ENCODE results near the gene SNAI3. TPM values are rescaled to one million over a fixed set of nuclear protein-coding genes. Genes with fewer than 3 reads are reported as not detected.

The SNAI3 gene
- total and polyA plus RNA-seq, 9 of the 15 experiments (the other 6 are each of a cell fraction or from before 2014, with no cell fraction given): 0.04 to 4.1 (median 0.80) TPM; not detected in 1

GRCh38 chr16:88700636-88701482 lies 14.6 kb upstream of the SNAI3 start (continued):
- TF ChIP-seq NFE2L1 (tag; IDR thresholded peaks at IDR 0.05; ENCODE audit: borderline replicate concordance, low read depth): no peak
- TF ChIP-seq RBM34 (IDR thresholded peaks at IDR 0.05; ENCODE audit: borderline replicate concordance, insufficient read depth, low read length): no peak
- TF ChIP-seq RAD21 (CRISPR knock-in tag; conservative IDR thresholded peaks at IDR 0.05 in 1 of 2, IDR thresholded peaks at IDR 0.05 in 1 of 2): no peak
- no peak for TF ChIP-seq MCM2 (IDR thresholded peaks at IDR 0.05; ENCODE audit: low read depth)
- TF ChIP-seq, protein P1, sequence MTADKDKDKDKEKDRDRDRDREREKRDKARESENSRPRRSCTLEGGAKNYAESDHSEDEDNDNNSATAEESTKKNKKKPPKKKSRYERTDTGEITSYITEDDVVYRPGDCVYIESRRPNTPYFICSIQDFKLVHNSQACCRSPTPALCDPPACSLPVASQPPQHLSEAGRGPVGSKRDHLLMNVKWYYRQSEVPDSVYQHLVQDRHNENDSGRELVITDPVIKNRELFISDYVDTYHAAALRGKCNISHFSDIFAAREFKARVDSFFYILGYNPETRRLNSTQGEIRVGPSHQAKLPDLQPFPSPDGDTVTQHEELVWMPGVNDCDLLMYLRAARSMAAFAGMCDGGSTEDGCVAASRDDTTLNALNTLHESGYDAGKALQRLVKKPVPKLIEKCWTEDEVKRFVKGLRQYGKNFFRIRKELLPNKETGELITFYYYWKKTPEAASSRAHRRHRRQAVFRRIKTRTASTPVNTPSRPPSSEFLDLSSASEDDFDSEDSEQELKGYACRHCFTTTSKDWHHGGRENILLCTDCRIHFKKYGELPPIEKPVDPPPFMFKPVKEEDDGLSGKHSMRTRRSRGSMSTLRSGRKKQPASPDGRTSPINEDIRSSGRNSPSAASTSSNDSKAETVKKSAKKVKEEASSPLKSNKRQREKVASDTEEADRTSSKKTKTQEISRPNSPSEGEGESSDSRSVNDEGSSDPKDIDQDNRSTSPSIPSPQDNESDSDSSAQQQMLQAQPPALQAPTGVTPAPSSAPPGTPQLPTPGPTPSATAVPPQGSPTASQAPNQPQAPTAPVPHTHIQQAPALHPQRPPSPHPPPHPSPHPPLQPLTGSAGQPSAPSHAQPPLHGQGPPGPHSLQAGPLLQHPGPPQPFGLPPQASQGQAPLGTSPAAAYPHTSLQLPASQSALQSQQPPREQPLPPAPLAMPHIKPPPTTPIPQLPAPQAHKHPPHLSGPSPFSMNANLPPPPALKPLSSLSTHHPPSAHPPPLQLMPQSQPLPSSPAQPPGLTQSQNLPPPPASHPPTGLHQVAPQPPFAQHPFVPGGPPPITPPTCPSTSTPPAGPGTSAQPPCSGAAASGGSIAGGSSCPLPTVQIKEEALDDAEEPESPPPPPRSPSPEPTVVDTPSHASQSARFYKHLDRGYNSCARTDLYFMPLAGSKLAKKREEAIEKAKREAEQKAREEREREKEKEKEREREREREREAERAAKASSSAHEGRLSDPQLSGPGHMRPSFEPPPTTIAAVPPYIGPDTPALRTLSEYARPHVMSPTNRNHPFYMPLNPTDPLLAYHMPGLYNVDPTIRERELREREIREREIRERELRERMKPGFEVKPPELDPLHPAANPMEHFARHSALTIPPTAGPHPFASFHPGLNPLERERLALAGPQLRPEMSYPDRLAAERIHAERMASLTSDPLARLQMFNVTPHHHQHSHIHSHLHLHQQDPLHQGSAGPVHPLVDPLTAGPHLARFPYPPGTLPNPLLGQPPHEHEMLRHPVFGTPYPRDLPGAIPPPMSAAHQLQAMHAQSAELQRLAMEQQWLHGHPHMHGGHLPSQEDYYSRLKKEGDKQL (CRISPR knock-in tag; IDR thresholded peaks at IDR 0.05; ENCODE audit: borderline replicate concordance): no peak
- TF ChIP-seq ZNF395 (CRISPR knock-in tag; IDR thresholded peaks at IDR 0.05): no peak
- peak; percentile 86 for TF ChIP-seq ZBTB7A (IDR thresholded peaks at IDR 0.05; ENCODE audit: borderline replicate concordance, control insufficient read depth, low read depth, low read length)
- TF ChIP-seq MXD1 (CRISPR knock-in tag; IDR thresholded peaks at IDR 0.05; ENCODE audit: borderline replicate concordance, poor library complexity, severe bottlenecking): no peak
- TF ChIP-seq STAT5A (IDR thresholded peaks at IDR 0.05; ENCODE audit: borderline replicate concordance, low read length): no peak
- TF ChIP-seq DEAF1 (CRISPR knock-in tag; IDR thresholded peaks at IDR 0.05): 0 out of 2 replicates have a peak, but pooled peaks have one; percentile 5
- peak; percentile 64 for TF ChIP-seq FOSL1 (tag; conservative IDR thresholded peaks at IDR 0.05)
- TF ChIP-seq, protein P2, sequence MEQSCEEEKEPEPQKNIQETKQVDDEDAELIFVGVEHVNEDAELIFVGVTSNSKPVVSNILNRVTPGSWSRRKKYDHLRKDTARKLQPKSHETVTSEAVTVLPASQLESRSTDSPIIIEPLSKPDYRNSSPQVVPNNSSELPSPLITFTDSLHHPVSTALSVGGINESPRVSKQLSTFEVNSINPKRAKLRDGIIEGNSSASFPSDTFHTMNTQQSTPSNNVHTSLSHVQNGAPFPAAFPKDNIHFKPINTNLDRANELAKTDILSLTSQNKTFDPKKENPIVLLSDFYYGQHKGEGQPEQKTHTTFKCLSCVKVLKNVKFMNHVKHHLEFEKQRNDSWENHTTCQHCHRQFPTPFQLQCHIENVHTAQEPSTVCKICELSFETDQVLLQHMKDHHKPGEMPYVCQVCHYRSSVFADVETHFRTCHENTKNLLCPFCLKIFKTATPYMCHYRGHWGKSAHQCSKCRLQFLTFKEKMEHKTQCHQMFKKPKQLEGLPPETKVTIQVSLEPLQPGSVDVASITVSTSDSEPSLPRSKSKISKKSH (CRISPR knock-in tag; IDR thresholded peaks at IDR 0.05): no peak

All from K562 (cell line).